ENCODE measurements around the gene VAMP1.
"Not testable (repeated sequence)": the region's sequence is repeated elsewhere in the genome, so short reads cannot be mapped to it uniquely, and the experiment has no call there.

The VAMP1 gene

GRCh38 chr12:6478416-6478815 is 7.9 kb upstream of the VAMP1 start:
- TF ChIP-seq, protein P1, sequence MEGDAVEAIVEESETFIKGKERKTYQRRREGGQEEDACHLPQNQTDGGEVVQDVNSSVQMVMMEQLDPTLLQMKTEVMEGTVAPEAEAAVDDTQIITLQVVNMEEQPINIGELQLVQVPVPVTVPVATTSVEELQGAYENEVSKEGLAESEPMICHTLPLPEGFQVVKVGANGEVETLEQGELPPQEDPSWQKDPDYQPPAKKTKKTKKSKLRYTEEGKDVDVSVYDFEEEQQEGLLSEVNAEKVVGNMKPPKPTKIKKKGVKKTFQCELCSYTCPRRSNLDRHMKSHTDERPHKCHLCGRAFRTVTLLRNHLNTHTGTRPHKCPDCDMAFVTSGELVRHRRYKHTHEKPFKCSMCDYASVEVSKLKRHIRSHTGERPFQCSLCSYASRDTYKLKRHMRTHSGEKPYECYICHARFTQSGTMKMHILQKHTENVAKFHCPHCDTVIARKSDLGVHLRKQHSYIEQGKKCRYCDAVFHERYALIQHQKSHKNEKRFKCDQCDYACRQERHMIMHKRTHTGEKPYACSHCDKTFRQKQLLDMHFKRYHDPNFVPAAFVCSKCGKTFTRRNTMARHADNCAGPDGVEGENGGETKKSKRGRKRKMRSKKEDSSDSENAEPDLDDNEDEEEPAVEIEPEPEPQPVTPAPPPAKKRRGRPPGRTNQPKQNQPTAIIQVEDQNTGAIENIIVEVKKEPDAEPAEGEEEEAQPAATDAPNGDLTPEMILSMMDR (IDR thresholded peaks at IDR 0.05; ENCODE audit: insufficient read depth, low read depth, low read length, missing control alignments), result no peak
- no peak overlapping the region for H3K4me3 ChIP-seq (ENCODE audit: low read length)
- DNase-seq (ENCODE audit: low read depth), result no peak

GRCh38 chr12:6477601-6478377 is 7.3 kb upstream of the VAMP1 start:
- H3K4me3 ChIP-seq (ENCODE audit: low read length); DNase-seq (ENCODE audit: low read depth): not testable (repeated sequence)

GRCh38 chr12:6476489-6476888 is 6.0 kb upstream of the VAMP1 start:
- DNase-seq (ENCODE audit: low read depth), result no peak
- TF ChIP-seq, protein P1 (IDR thresholded peaks at IDR 0.05; ENCODE audit: insufficient read depth, low read depth, low read length, missing control alignments), result no peak
- no peak overlapping the region for H3K4me3 ChIP-seq (ENCODE audit: low read length)

DNA sequence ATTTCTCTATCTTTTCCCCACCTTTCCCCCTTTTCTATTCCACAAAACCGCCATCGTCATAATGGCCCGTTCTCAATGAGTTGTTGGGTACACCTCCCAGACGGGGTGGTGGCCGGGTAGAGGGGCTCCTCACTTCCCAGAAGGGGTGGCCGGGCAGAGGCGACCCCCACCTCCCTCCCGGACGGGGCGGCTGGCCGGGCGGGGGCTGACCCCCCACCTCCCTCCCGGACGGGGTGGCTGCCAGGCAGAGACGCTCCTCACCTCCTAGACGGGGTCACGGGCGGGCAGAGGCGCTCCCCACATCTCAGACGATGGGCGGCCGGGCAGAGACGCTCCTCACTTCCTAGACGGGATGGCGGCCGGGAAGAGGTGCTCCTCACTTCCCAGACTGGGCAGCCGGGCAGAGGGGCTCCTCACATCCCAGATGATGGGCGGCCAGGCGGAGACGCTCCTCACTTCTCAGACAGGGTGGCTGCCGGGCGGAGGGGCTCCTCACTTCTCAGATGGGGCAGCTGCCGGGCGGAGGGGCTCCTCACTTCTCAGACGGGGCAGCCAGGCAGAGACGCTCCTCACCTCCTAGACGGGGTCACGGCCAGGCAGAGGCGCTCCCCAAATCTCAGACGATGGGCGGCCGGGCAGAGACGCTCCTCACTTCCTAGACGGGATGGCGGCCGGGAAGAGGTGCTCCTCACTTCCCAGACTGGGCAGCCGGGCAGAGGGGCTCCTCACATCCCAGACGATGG is 4.9 kb upstream of the VAMP1 start:
- not testable (repeated sequence) for DNase-seq (ENCODE audit: low read depth)

DNA sequence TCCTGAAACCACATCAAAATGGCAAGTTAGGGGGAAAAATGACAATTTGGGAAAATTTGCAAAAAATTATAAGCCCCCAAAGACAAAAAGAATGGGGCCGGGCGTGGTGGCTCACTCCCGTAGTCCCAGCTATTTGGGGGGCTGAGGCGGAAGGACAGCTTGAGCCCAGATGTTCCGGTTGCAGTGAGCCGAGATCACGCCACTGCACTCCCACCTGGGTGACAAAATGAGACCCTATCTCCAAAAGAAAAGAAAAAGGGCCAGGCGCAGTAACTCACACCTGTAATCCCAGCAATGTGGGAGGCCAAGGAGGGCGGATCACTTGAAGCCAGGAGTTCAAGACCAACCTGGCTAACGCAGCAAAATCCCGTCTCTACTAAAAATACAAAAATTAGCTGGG is 2.0 kb upstream of the VAMP1 start:
- no peak overlapping the region for H3K4me3 ChIP-seq (ENCODE audit: low read length)
- DNase-seq (ENCODE audit: low read depth), result no peak

More for the DNA sequence above, 4.9 kb upstream of the VAMP1 start:
- H3K4me3 ChIP-seq (ENCODE audit: low read length), result not testable (repeated sequence)

DNA sequence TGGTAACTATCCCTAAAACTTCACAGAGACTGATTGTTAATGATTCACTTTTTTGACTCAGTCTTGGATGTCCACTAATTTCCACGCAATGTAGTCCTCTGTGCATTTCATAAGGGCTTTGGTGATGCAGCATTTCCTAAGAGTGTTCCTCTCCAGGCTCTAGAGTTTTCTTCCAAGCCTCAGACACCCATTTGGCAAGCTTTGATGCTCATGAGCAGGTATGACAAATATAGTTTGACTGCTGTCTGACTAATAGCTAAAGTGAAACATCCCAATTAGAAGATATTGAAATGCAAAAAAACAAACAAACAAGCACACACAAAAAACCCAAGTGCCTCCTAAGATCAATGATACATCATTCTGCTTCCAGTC is 1.5 kb upstream of the VAMP1 start:
- DNase-seq (ENCODE audit: low read depth), result peak; percentile 92
- TF ChIP-seq, protein P1 (IDR thresholded peaks at IDR 0.05; ENCODE audit: insufficient read depth, low read depth, low read length, missing control alignments), result no peak
- no peak overlapping the region for H3K4me3 ChIP-seq (ENCODE audit: low read length)

More for the DNA sequence above, 2.0 kb upstream of the VAMP1 start:
- TF ChIP-seq, protein P1 (IDR thresholded peaks at IDR 0.05; ENCODE audit: insufficient read depth, low read depth, low read length, missing control alignments), result no peak

GRCh38 chr12:6469609-6470374 is 685 bp downstream of the VAMP1 start:
- no peak for DNase-seq (ENCODE audit: low read depth)
- TF ChIP-seq, protein P1 (IDR thresholded peaks at IDR 0.05; ENCODE audit: insufficient read depth, low read depth, low read length, missing control alignments), result no peak
- peak overlapping the region; percentile 62 for H3K4me3 ChIP-seq (ENCODE audit: low read length)

Measured in epithelial cell of esophagus (primary cell).